MCF 10A (cell line): ENCODE measurements around the gene PEAK1. TPM values are rescaled to one million over a fixed set of nuclear protein-coding genes. Genes with fewer than 3 reads are reported as not detected.

ENCODE experiments used
- BruUV-seq: library from RNA; stranded (reverse); fragments of 400-500 nt; replicated peaks from 2 replicates; lab custom pipeline; 2021; lab: Mats Ljungman, UMichigan
- CTCF ChIA-PET: fragments of 300-600 bp; sonication (Branson Sonifier 250); formaldehyde crosslinking; extraction: SDS; loops from one replicate; lab custom pipeline; 2021; ENCODE audit warnings: antibody characterized with exemption, inconsistent platforms; lab: Yijun Ruan, JAX
- POLR2A ChIA-PET: fragments of 300-600, 350-650 bp; sonication (Branson Sonifier 250); formaldehyde crosslinking; extraction: SDS; loops from one replicate; lab custom pipeline; 2020; ENCODE audit warnings: antibody characterized with exemption, inconsistent platforms; lab: Yijun Ruan, JAX
- DNase-seq: peaks from one replicate; pipeline ENCODE4 v3.0.0-alpha.2; 2018; ENCODE audit not compliant: unreplicated experiment
- H3K27ac Mint-ChIP-seq: one replicate; pipeline ENCODE4 v1.8.0; 2022; ENCODE audit warnings: mild to moderate bottlenecking, low read depth, mixed read lengths; ENCODE audit not compliant: unreplicated experiment
- H3K27me3 Mint-ChIP-seq: one replicate; pipeline ENCODE4 v1.8.0; 2022; ENCODE audit warnings: mixed read lengths; ENCODE audit not compliant: insufficient read depth, unreplicated experiment
- H3K36me3 Mint-ChIP-seq: one replicate; pipeline ENCODE4 v1.8.0; 2022; ENCODE audit warnings: mild to moderate bottlenecking, moderate library complexity, mixed read lengths; ENCODE audit not compliant: insufficient read depth, unreplicated experiment
- H3K4me1 Mint-ChIP-seq: one replicate; pipeline ENCODE4 v1.8.0; 2022; ENCODE audit warnings: mixed read lengths; ENCODE audit not compliant: insufficient read depth, unreplicated experiment
- H3K4me3 Mint-ChIP-seq: one replicate; pipeline ENCODE4 v1.8.0; 2022; ENCODE audit warnings: mild to moderate bottlenecking, moderate library complexity, mixed read lengths; ENCODE audit not compliant: unreplicated experiment
- H3K9me3 Mint-ChIP-seq: one replicate; pipeline ENCODE4 v1.8.0; 2022; ENCODE audit warnings: mixed read lengths; ENCODE audit not compliant: unreplicated experiment
- CTCF ChIP-seq: fragments of 200-600 bp; IDR thresholded peaks from one replicate; pipeline ENCODE4 v1.8.0; 2022; ENCODE audit warnings: antibody characterized with exemption, mild to moderate bottlenecking; ENCODE audit not compliant: unreplicated experiment
- intact Hi-C: fragments of 100-400 bp; cut with micrococcal nuclease; formaldehyde crosslinking; loops from 2 replicates; pipeline ENCODE4 v1.14.1; 2022
- total RNA-seq: library from RNA; stranded (reverse); gene quantifications from 2 replicates; pipeline ENCODE4 v1.2.3, GENCODE V29; 2022

Gene PEAK1
- total RNA-seq, 1 experiment from 2014 or later, result 20.0 TPM

- no peak overlapping the region for H3K4me3 Mint-ChIP-seq
- no peaks in the 10 kb centered on the region for H3K36me3 Mint-ChIP-seq
- no peaks in the 10 kb centered on the region for H3K27me3 Mint-ChIP-seq
- no TSS peak for BruUV-seq
- CTCF ChIA-PET, result interaction anchor here (1.9 kb wide), 2 partner anchors 9 to 348 kb away, joined by 6 to 9 read pairs; no protein-coding TSS in a partner anchor
- no peaks in the 10 kb centered on the region for H3K4me1 Mint-ChIP-seq
- POLR2A ChIA-PET, result no interaction called here
- intact Hi-C loops, result no loop called here
- DNase-seq, result no peak
- TF ChIP-seq CTCF, result no peak
- H3K9me3 Mint-ChIP-seq, result no peaks in the 10 kb centered on the region
- no peak overlapping the region for H3K27ac Mint-ChIP-seq
Observed at GRCh38 chr15:77195586-77195985, 224.3 kb downstream of the PEAK1 start.

- intact Hi-C loops, result no loop called here
- ChIA-PET CTCF (interaction anchor here (1.9 to 3.9 kb wide), 2 partner anchors 304 to 351 kb away, joined by 5 to 20 read pairs; no protein-coding TSS in a partner anchor), POLR2A (no interaction called here)
- no TSS peak for BruUV-seq
- Mint-ChIP-seq H3K36me3 (no peaks in the 10 kb centered on the region), H3K27ac (no peak overlapping the region), H3K9me3 (no peaks in the 10 kb centered on the region), H3K27me3 (no peaks in the 10 kb centered on the region), H3K4me1 (no peaks in the 10 kb centered on the region), H3K4me3 (no peak overlapping the region)
- DNase-seq, result no peak
- no peak for TF ChIP-seq CTCF
Observed at GRCh38 chr15:77192451-77192850, 227.5 kb downstream of the PEAK1 start.

GRCh38 chr15:77191230-77191834, 228.6 kb downstream of the PEAK1 start:
- H3K27ac Mint-ChIP-seq, result no peak overlapping the region
- no peaks in the 10 kb centered on the region for H3K4me1 Mint-ChIP-seq
- no peak for DNase-seq
- POLR2A ChIA-PET, result no interaction called here
- H3K9me3 Mint-ChIP-seq, result no peaks in the 10 kb centered on the region
- no peaks in the 10 kb centered on the region for H3K36me3 Mint-ChIP-seq
- H3K27me3 Mint-ChIP-seq, result no peaks in the 10 kb centered on the region
- H3K4me3 Mint-ChIP-seq, result no peak overlapping the region
- CTCF ChIA-PET, result interaction anchor here (0.7 to 3.9 kb wide), 4 partner anchors 11 to 352 kb away, joined by 3 to 20 read pairs (median 4); no protein-coding TSS in a partner anchor
- intact Hi-C loops, result no loop called here
- TF ChIP-seq CTCF, result no peak
- BruUV-seq, result no TSS peak

- Mint-ChIP-seq H3K4me1 (no peaks in the 10 kb centered on the region), H3K27me3 (no peaks in the 10 kb centered on the region), H3K36me3 (no peaks in the 10 kb centered on the region), H3K4me3 (no peak overlapping the region), H3K27ac (no peak overlapping the region), H3K9me3 (no peaks in the 10 kb centered on the region)
- POLR2A ChIA-PET, result interaction anchor here (0.6 to 3.1 kb wide), 4 partner anchors 109 to 355 kb away, joined by 3 to 9 read pairs (median 6); partner anchors contain the start of gene HMG20A
- intact Hi-C loops, result loop anchor here (2.0 to 10.0 kb wide), 2 partner anchors 237 to 445 kb away; partner anchors contain the start of genes HMG20A, LINGO1 and PEAK1
- no peak for TF ChIP-seq CTCF
- CTCF ChIA-PET, result interaction anchor here (0.6 to 3.5 kb wide), 15 partner anchors 9 to 446 kb away, joined by 3 to 70 read pairs (median 4); no protein-coding TSS in a partner anchor
- no TSS peak for BruUV-seq
- peak; percentile 8 for DNase-seq
Observed at GRCh38 chr15:77187751-77188464, 232.0 kb downstream of the PEAK1 start.
